ENCODE results near the gene SORCS2.

Gene SORCS2

GRCh38 chr4:7771541-7772507 is 579.5 kb downstream of the SORCS2 start:
- no peak overlapping the region for H3K4me3 ChIP-seq (ENCODE audit: low read depth, low read length)
- TF ChIP-seq CTCF (IDR thresholded peaks at IDR 0.05; ENCODE audit: low read depth, low read length), result no peak

- no peak overlapping the region for H3K4me3 ChIP-seq (ENCODE audit: low read depth, low read length)
- TF ChIP-seq CTCF (IDR thresholded peaks at IDR 0.05; ENCODE audit: low read depth, low read length), result no peak
Measured at GRCh38 chr4:7772711-7773385, 580.5 kb downstream of the SORCS2 start.

DNA sequence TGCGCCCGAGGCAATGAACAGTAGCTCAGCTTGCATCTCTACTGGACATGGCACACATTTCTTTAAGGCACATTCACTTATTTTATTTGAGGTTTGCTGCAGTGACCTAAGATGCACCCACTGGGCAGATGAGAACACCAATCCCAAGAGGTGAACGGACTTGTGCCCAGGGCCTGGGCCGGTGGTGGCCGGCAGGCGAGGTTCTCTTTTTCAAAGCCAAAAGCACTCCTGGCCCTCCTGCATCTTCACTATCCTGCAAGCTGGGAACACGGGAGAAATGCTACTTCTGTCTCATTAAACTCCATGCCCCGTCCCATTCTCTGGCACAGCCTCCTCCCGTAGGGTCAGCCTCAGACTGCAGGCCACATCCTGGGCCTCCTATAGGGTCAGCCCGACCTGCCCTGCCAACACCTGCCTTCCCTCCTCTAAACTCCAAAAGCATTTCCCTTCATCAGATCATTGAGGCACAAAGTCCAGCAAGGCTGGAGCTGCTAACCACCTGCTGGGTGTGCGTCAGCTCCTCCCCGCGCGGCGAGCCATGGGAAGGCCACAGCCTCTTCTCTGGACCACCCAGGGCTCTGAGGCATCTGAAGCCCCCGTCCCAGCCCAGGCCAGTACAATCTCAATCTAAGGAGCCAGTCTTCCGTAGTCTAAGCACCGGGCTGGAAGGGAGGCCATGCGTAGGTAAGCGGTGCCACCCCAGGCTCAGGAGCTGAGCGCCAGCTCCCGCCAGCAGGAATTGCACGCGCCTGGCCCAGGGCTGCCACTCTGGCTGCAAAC is 581.3 kb downstream of the SORCS2 start:
- TF ChIP-seq CTCF (IDR thresholded peaks at IDR 0.05; ENCODE audit: low read depth, low read length), result no peak

DNA sequence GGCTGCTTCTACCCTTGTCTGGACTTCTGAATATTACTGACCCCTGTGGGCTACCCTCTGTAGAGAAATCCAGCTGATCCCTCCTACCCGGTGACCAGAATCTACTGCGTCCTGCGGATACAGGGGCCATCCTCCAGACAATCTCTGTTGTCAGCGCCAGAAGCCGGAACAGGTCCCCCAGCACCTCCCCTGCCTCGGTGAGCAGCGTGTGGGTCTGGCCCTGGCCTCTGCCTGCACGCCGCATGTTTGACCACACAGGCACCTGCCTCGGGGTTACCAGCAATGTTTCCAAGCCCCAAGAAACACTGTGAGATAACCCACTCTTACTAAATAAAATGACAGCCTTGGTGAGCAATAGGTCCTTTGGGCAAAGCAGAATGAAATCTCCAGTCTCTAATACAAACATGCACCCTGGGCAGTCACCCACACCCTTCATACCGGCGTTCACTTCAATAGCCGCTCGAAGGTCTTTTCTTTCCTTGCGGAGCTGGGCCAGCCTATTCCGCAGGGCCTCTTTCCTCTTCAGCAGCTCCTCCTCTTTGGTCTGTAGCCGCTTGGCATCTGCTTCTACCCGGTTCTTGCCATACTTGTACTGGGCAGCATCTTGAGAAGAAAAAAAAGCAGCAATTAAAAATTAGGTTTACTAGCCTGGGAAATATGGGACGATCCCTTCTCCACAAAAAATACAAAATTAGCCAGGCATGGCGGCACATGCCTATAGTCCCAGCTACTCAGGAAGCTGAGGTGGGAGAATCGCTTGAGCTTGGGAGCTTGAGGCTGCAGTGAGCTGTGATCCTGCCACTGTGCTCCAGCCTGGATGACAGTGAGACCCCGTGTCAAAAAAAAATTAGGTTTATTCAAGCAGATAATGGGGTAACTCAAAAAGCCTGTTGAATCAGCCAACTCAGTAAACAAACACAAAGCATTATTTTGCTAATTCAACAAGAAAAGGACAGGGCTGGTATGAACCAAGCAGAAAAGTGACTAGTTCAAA is 582.3 kb downstream of the SORCS2 start:
- no peak overlapping the region for H3K4me3 ChIP-seq (ENCODE audit: low read depth, low read length)
- no peak for TF ChIP-seq CTCF (IDR thresholded peaks at IDR 0.05; ENCODE audit: low read depth, low read length)

More for the DNA sequence above, 581.3 kb downstream of the SORCS2 start:
- no peak overlapping the region for H3K4me3 ChIP-seq (ENCODE audit: low read depth, low read length)

GRCh38 chr4:7775396-7775795 is 583.1 kb downstream of the SORCS2 start:
- H3K4me3 ChIP-seq (ENCODE audit: low read depth, low read length), result no peak overlapping the region
- no peak for TF ChIP-seq CTCF (IDR thresholded peaks at IDR 0.05; ENCODE audit: low read depth, low read length)

DNA sequence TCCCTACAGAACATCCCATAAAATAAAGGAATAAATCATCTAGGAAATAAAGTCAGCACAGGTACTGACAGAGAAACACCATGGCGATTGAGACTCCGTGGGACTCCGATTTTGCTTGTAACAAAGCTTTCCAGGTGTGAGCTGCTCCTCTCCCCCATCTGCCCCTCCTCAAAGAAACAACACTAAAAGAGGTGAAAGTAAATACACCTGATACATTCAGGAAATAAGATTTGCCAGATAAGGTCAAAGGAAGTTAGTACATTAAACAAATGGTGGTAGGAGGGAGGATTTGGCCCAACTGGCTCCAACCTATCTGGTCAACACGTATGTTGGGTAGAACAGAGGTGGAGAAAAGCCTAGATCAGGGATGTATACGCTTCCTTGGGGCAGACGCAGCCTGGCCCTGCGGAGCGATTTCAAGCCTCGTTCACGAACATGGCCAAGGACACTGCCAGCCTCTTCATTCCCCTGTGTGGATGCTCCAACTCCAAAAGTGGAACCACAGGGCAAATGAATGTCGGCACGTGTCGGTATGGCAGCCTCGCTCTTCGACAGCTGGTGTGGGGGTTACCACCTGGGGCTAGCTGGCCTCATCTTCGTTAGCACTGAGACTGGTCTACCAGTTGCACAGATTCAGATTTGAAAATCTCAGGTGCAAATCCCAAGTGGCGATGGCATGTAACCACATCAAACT is 584.8 kb downstream of the SORCS2 start:
- H3K4me3 ChIP-seq (ENCODE audit: low read depth, low read length), result no peak overlapping the region
- no peak for TF ChIP-seq CTCF (IDR thresholded peaks at IDR 0.05; ENCODE audit: low read depth, low read length)

All from WI38 (cell line).